ENCODE results near the gene C1orf116.

C1orf116 gene

GRCh38 chr1:207034208-207034607 lies 1.7 kb upstream of the C1orf116 start:
- Mint-ChIP-seq H3K4me1 (ENCODE audit: low read depth) (no peaks in the 10 kb centered on the region), H3K4me3 (no peak overlapping the region), H3K36me3 (ENCODE audit: low read depth) (no peaks in the 10 kb centered on the region), H3K27me3 (peaks cover 39% of the 10 kb centered on the region), H3K9me3 (no peaks in the 10 kb centered on the region), H3K27ac (no peak overlapping the region)

- Mint-ChIP-seq H3K4me3 (no peak overlapping the region), H3K4me1 (ENCODE audit: low read depth) (no peaks in the 10 kb centered on the region), H3K27me3 (peaks cover 46% of the 10 kb centered on the region), H3K9me3 (no peaks in the 10 kb centered on the region), H3K36me3 (ENCODE audit: low read depth) (no peaks in the 10 kb centered on the region), H3K27ac (no peak overlapping the region)
These were observed 746 bp upstream of the C1orf116 start for GRCh38 chr1:207033302-207033701.

GRCh38 chr1:207031632-207032264 lies 808 bp downstream of the C1orf116 start:
- H3K27me3 Mint-ChIP-seq, result peaks cover 58% of the 10 kb centered on the region

GRCh38 chr1:207031016-207031415 lies 1.5 kb downstream of the C1orf116 start:
- Mint-ChIP-seq H3K36me3 (ENCODE audit: low read depth) (no peaks in the 10 kb centered on the region), H3K9me3 (no peaks in the 10 kb centered on the region), H3K27me3 (peaks cover 62% of the 10 kb centered on the region), H3K27ac (no peak overlapping the region), H3K4me3 (no peak overlapping the region), H3K4me1 (ENCODE audit: low read depth) (no peaks in the 10 kb centered on the region)

More at GRCh38 chr1:207031632-207032264, 808 bp downstream of the C1orf116 start:
- no peak overlapping the region for H3K4me3 Mint-ChIP-seq
- H3K36me3 Mint-ChIP-seq (ENCODE audit: low read depth), result no peaks in the 10 kb centered on the region
- no peaks in the 10 kb centered on the region for H3K4me1 Mint-ChIP-seq (ENCODE audit: low read depth)
- no peaks in the 10 kb centered on the region for H3K9me3 Mint-ChIP-seq
- no peak overlapping the region for H3K27ac Mint-ChIP-seq

GRCh38 chr1:207030522-207031009 lies 2.0 kb downstream of the C1orf116 start:
- H3K9me3 Mint-ChIP-seq, result no peaks in the 10 kb centered on the region
- H3K27me3 Mint-ChIP-seq, result peaks cover 64% of the 10 kb centered on the region
- no peaks in the 10 kb centered on the region for H3K4me1 Mint-ChIP-seq (ENCODE audit: low read depth)
- H3K27ac Mint-ChIP-seq, result no peak overlapping the region
- no peaks in the 10 kb centered on the region for H3K36me3 Mint-ChIP-seq (ENCODE audit: low read depth)
- no peak overlapping the region for H3K4me3 Mint-ChIP-seq

GRCh38 chr1:207029701-207030521 lies 2.6 kb downstream of the C1orf116 start:
- no peaks in the 10 kb centered on the region for H3K9me3 Mint-ChIP-seq
- peaks cover 67% of the 10 kb centered on the region for H3K27me3 Mint-ChIP-seq
- H3K27ac Mint-ChIP-seq, result no peak overlapping the region
- H3K36me3 Mint-ChIP-seq (ENCODE audit: low read depth), result no peaks in the 10 kb centered on the region
- H3K4me3 Mint-ChIP-seq, result no peak overlapping the region
- H3K4me1 Mint-ChIP-seq (ENCODE audit: low read depth), result no peaks in the 10 kb centered on the region

- peaks cover 8% of the 10 kb centered on the region for H3K4me1 Mint-ChIP-seq (ENCODE audit: low read depth)
- no peaks in the 10 kb centered on the region for H3K9me3 Mint-ChIP-seq
- no peak overlapping the region for H3K27ac Mint-ChIP-seq
- H3K27me3 Mint-ChIP-seq, result peaks cover 64% of the 10 kb centered on the region
- no peak overlapping the region for H3K4me3 Mint-ChIP-seq
- H3K36me3 Mint-ChIP-seq (ENCODE audit: low read depth), result no peaks in the 10 kb centered on the region
These were observed 3.5 kb downstream of the C1orf116 start for GRCh38 chr1:207028884-207029650.

- peaks cover 11% of the 10 kb centered on the region for H3K4me1 Mint-ChIP-seq (ENCODE audit: low read depth)
- H3K27ac Mint-ChIP-seq, result no peak overlapping the region
- no peak overlapping the region for H3K4me3 Mint-ChIP-seq
- H3K36me3 Mint-ChIP-seq (ENCODE audit: low read depth), result no peaks in the 10 kb centered on the region
- H3K9me3 Mint-ChIP-seq, result no peaks in the 10 kb centered on the region
- H3K27me3 Mint-ChIP-seq, result peaks cover 57% of the 10 kb centered on the region
These were observed 4.6 kb downstream of the C1orf116 start for GRCh38 chr1:207027921-207028320.

GRCh38 chr1:207027206-207027777 lies 5.3 kb downstream of the C1orf116 start:
- no peaks in the 10 kb centered on the region for H3K9me3 Mint-ChIP-seq
- peaks cover 57% of the 10 kb centered on the region for H3K27me3 Mint-ChIP-seq
- no peak overlapping the region for H3K27ac Mint-ChIP-seq
- H3K4me3 Mint-ChIP-seq, result no peak overlapping the region
- H3K4me1 Mint-ChIP-seq (ENCODE audit: low read depth), result peaks cover 11% of the 10 kb centered on the region
- H3K36me3 Mint-ChIP-seq (ENCODE audit: low read depth), result no peaks in the 10 kb centered on the region

GRCh38 chr1:207026104-207026534 lies 6.4 kb downstream of the C1orf116 start:
- Mint-ChIP-seq H3K27me3 (peaks cover 52% of the 10 kb centered on the region), H3K4me1 (ENCODE audit: low read depth) (peaks cover 15% of the 10 kb centered on the region), H3K4me3 (no peak overlapping the region), H3K9me3 (no peaks in the 10 kb centered on the region), H3K27ac (no peak overlapping the region), H3K36me3 (ENCODE audit: low read depth) (no peaks in the 10 kb centered on the region)

GRCh38 chr1:207025146-207025880 lies 7.2 kb downstream of the C1orf116 start:
- Mint-ChIP-seq H3K27me3 (peaks cover 45% of the 10 kb centered on the region), H3K9me3 (no peaks in the 10 kb centered on the region), H3K27ac (no peak overlapping the region)

GRCh38 chr1:207024202-207025145 lies 8.1 kb downstream of the C1orf116 start:
- Mint-ChIP-seq H3K4me3 (no peak overlapping the region), H3K4me1 (ENCODE audit: low read depth) (peaks cover 19% of the 10 kb centered on the region), H3K27ac (peak overlapping the region; percentile 70), H3K9me3 (no peaks in the 10 kb centered on the region), H3K36me3 (ENCODE audit: low read depth) (no peaks in the 10 kb centered on the region), H3K27me3 (peaks cover 38% of the 10 kb centered on the region)

More at GRCh38 chr1:207025146-207025880, 7.2 kb downstream of the C1orf116 start:
- H3K36me3 Mint-ChIP-seq (ENCODE audit: low read depth), result no peaks in the 10 kb centered on the region
- H3K4me1 Mint-ChIP-seq (ENCODE audit: low read depth), result peaks cover 19% of the 10 kb centered on the region
- H3K4me3 Mint-ChIP-seq, result no peak overlapping the region

- H3K27me3 Mint-ChIP-seq, result peaks cover 29% of the 10 kb centered on the region
- no peaks in the 10 kb centered on the region for H3K36me3 Mint-ChIP-seq (ENCODE audit: low read depth)
- H3K9me3 Mint-ChIP-seq, result no peaks in the 10 kb centered on the region
- peaks cover 19% of the 10 kb centered on the region for H3K4me1 Mint-ChIP-seq (ENCODE audit: low read depth)
- no peak overlapping the region for H3K4me3 Mint-ChIP-seq
- H3K27ac Mint-ChIP-seq, result no peak overlapping the region
These were observed 9.4 kb downstream of the C1orf116 start for GRCh38 chr1:207022996-207023679.
